Measurements from ENCODE around the gene CEMP1.
"Not testable (repeated sequence)": the region's sequence is repeated elsewhere in the genome, so short reads cannot be mapped to it uniquely, and the experiment has no call there.

GRCh38 chr16:2539845-2540458, 8.7 kb upstream of the CEMP1 start:
- TF ChIP-seq POLR2A, CTCF (IDR thresholded peaks at IDR 0.05): not testable (repeated sequence)
